CD4-positive, CD25-positive, alpha-beta regulatory T cell (primary cell): ENCODE results near the gene PFN4. TPM values are rescaled to one million over a fixed set of nuclear protein-coding genes. Genes with fewer than 3 reads are reported as not detected.
A peak's percentile ranks its signal among the peaks of the same experiment; 100 is the strongest.

ENCODE experiments used
- ATAC-seq, 2 donors: fragments of 150-1000 bp; cut with Tn5 transposase; one replicate each; pipeline ENCODE4 v1.10.0; 2021; ENCODE audit warnings: low read depth in 2 of 2, moderate number of reproducible peaks in 2 of 2, moderate library complexity in 1 of 2
- DNase-seq, 3 donors: peaks; one replicate each; pipeline versions ENCODE4 v3.0.0 to v3.0.0-alpha.2; 2012 to 2022; ENCODE audit warnings: mixed read lengths in 1 of 3
- H3K27ac ChIP-seq: one replicate; pipeline ENCODE4 v1.7.0; 2013; ENCODE audit warnings: mild to moderate bottlenecking, low read length; ENCODE audit not compliant: insufficient read depth, poor library complexity, severe bottlenecking
- H3K27me3 ChIP-seq: one replicate; pipeline ENCODE4 v1.7.0; 2013; ENCODE audit warnings: low read length; ENCODE audit not compliant: control insufficient read depth, insufficient read depth
- H3K36me3 ChIP-seq: one replicate; pipeline ENCODE4 v1.7.0; 2013; ENCODE audit warnings: mild to moderate bottlenecking, low read length, moderate library complexity; ENCODE audit not compliant: control insufficient read depth, insufficient read depth
- H3K4me1 ChIP-seq: 2 replicates; pipeline ENCODE4 v1.7.0; 2013; ENCODE audit warnings: mild to moderate bottlenecking, low read length; ENCODE audit not compliant: insufficient read depth, control insufficient read depth, poor library complexity, severe bottlenecking
- H3K4me3 ChIP-seq: one replicate; pipeline ENCODE4 v1.7.0; 2013; ENCODE audit warnings: low read depth, mild to moderate bottlenecking, low read length, moderate library complexity
- H3K9me3 ChIP-seq, 2 experiments: 1 replicate in 1 of 2; 2 replicates in 1 of 2; pipeline ENCODE4 v1.7.0; 2013; ENCODE audit warnings: low read length in 2 of 2, mild to moderate bottlenecking in 1 of 2, moderate library complexity in 1 of 2; ENCODE audit not compliant: control insufficient read depth in 2 of 2
- H3K27ac Mint-ChIP-seq, 3 donors: one replicate each; pipeline ENCODE4 v1.8.0; 2020 to 2022; ENCODE audit warnings: mild to moderate bottlenecking in 3 of 3, mixed read lengths in 3 of 3, moderate library complexity in 2 of 3
- H3K27me3 Mint-ChIP-seq: one replicate; pipeline ENCODE4 v1.8.0; 2022; ENCODE audit warnings: mild to moderate bottlenecking, mixed read lengths
- H3K36me3 Mint-ChIP-seq: one replicate; pipeline ENCODE4 v1.8.0; 2020; ENCODE audit warnings: mixed read lengths
- H3K4me1 Mint-ChIP-seq, 4 donors: one replicate each; pipeline ENCODE4 v1.8.0; 2020 to 2022; ENCODE audit warnings: mixed read lengths in 4 of 4, mild to moderate bottlenecking in 1 of 4
- H3K4me3 Mint-ChIP-seq, 4 donors: one replicate each; pipeline ENCODE4 v1.8.0; 2020 to 2022; ENCODE audit warnings: mild to moderate bottlenecking in 4 of 4, mixed read lengths in 4 of 4, moderate library complexity in 3 of 4
- H3K9me3 Mint-ChIP-seq, 7 donors: one replicate each; pipeline ENCODE4 v1.8.0; 2020 to 2022; ENCODE audit warnings: mixed read lengths in 7 of 7, mild to moderate bottlenecking in 3 of 7, moderate library complexity in 2 of 7
- polyA plus RNA-seq, 4 donors: library from polyadenylated mRNA; unstranded; fragments of 300-500 nt; fragmentation: Illumina TruSeq; gene quantifications; one replicate each; pipeline ENCODE4 v1.2.3, GENCODE V29; 2021
- total RNA-seq: library from RNA; stranded (reverse); gene quantifications from one replicate; pipeline ENCODE4 v1.2.3, GENCODE V29; 2022

The PFN4 gene, protein sequence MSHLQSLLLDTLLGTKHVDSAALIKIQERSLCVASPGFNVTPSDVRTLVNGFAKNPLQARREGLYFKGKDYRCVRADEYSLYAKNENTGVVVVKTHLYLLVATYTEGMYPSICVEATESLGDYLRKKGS
- not detected for total RNA-seq
- not detected for polyA plus RNA-seq

DNA sequence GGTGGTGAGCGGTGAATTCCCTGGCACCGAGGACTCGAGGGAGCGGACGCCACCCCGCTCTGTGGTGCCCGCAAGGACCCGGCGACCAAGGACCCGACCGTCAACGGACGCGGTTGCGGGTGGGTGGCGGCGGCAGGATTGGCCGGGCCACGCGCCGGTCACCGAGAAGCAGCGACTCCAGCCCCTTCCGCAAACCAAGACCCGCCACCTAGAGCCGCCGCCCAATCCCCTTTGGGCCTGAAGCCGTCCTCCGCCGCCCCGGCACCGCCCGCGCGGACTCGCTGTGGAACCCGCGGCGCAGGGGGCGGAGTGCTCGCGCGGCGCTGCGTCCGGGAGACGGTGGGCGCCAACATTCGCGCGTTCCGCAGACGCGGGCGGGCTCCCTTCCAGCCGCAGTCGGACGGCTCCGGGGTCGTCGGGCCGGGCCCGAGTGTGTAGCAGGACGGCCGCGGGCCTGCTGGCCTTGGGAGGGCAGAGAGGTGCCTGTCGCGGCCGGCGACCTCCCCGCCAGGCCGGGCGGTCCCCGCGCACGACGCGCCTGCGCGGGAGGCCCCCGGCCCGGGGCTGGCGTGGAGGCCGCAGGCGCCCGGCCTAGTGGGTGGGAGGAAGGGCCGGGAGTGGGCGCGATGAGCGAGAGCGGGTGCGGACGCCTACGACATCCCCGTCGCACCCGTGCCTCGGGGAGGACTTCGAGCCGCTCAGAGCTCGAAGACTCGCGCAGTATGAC is at the start of gene PFN4, which contains the start of gene FAM228B:
PFN4 (minus strand) TSS at position 140 of the 727 bp plus-strand sequence. CDS start 799 bp downstream, outside the sequence.
FAM228B (plus strand) TSS at position 275 of the 727 bp plus-strand sequence. CDS start 893 bp downstream, outside the sequence.
- peaks cover 9 to 24% (median 16%) of the 10 kb centered on the region in 4 donors for H3K4me1 Mint-ChIP-seq
- peak within 1 kb of the TSS; percentile 68 for H3K4me3 ChIP-seq
- ATAC-seq (peak; percentile 83 to 86), DNase-seq (peak; percentile 22 to 79 (median 46))
- H3K4me3 Mint-ChIP-seq: peak within 1 kb of the TSS; percentile 85 to 94 (median 86)
- peak within 1 kb of the TSS; percentile 11 to 55 (median 40) for H3K27ac Mint-ChIP-seq
- H3K27ac ChIP-seq: no peak within 1 kb of the TSS
- H3K27me3 ChIP-seq: no peaks in the 10 kb centered on the region
- H3K27me3 Mint-ChIP-seq: peaks cover 4% of the 10 kb centered on the region
- no peaks in the 10 kb centered on the region for H3K36me3 Mint-ChIP-seq
- peaks cover 6% of the 10 kb centered on the region for H3K4me1 ChIP-seq
- H3K9me3 Mint-ChIP-seq: no peaks in the 10 kb centered on the region
- no peaks in the 10 kb centered on the region for H3K36me3 ChIP-seq
- H3K9me3 ChIP-seq: no peaks in the 10 kb centered on the region

- Mint-ChIP-seq H3K27ac (no peak overlapping the region), H3K27me3 (peaks cover 16% of the 10 kb centered on the region), H3K4me3 (no peak overlapping the region), H3K36me3 (peaks cover 4% of the 10 kb centered on the region), H3K9me3 (peaks cover 0 to 1% (median 0%) of the 10 kb centered on the region in 7 donors), H3K4me1 (peaks cover 0 to 3% (median 0%) of the 10 kb centered on the region in 4 donors)
- DNase-seq: no peak
- ATAC-seq: no peak
- no peaks in the 10 kb centered on the region for H3K36me3 ChIP-seq
- no peak overlapping the region for H3K4me3 ChIP-seq
- no peaks in the 10 kb centered on the region for H3K4me1 ChIP-seq
- H3K27me3 ChIP-seq: no peaks in the 10 kb centered on the region
- no peak overlapping the region for H3K27ac ChIP-seq
- no peaks in the 10 kb centered on the region for H3K9me3 ChIP-seq
Observed at GRCh38 chr2:24169023-24169422, 45.9 kb upstream of the PFN4 start.

- H3K9me3 Mint-ChIP-seq: peaks cover 0 to 3% (median 0%) of the 10 kb centered on the region in 7 donors
- H3K27ac Mint-ChIP-seq: peak overlapping the region in 1 of 3 donors; percentile 23
- Histone ChIP-seq H3K9me3 (peaks cover 0 to 3% of the 10 kb centered on the region in 2 experiments), H3K27ac (no peak overlapping the region), H3K4me1 (no peaks in the 10 kb centered on the region), H3K36me3 (no peaks in the 10 kb centered on the region), H3K27me3 (no peaks in the 10 kb centered on the region), H3K4me3 (no peak overlapping the region)
- H3K36me3 Mint-ChIP-seq: peaks cover 9% of the 10 kb centered on the region
- DNase-seq (peak; percentile 4 to 20 (median 10)), ATAC-seq (peak; percentile 24 to 28)
- H3K27me3 Mint-ChIP-seq: peaks cover 5% of the 10 kb centered on the region
- peaks cover 0 to 3% (median 0%) of the 10 kb centered on the region in 4 donors for H3K4me1 Mint-ChIP-seq
- H3K4me3 Mint-ChIP-seq: no peak overlapping the region
Observed at GRCh38 chr2:24164416-24164973, 41.4 kb upstream of the PFN4 start.

DNA sequence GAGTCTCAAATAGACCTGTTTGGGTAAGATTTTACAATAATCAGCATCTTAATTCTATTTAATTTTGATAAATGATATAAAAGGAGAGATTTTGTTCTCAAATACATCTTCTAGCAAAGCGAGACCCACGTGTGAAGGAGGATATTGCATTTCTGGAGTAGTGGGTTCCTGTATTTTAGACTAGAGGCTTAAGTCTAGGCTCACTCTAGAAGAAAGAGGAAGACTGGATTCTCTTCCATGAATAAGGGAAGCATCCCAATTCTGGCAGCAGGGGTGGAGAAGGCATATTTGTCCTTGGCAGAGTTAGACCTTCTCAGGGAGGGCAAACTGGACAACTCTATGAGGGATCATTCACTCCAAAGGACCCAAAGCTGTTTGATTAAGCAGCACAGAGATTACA is 40.5 kb upstream of the PFN4 start:
- H3K4me1 ChIP-seq: no peaks in the 10 kb centered on the region
- Mint-ChIP-seq H3K4me3 (no peak overlapping the region), H3K4me1 (peaks cover 0 to 3% (median 0%) of the 10 kb centered on the region in 4 donors), H3K27me3 (peaks cover 5% of the 10 kb centered on the region), H3K9me3 (peaks cover 0 to 3% (median 0%) of the 10 kb centered on the region in 7 donors), H3K27ac (no peak overlapping the region), H3K36me3 (peaks cover 11% of the 10 kb centered on the region)
- H3K36me3 ChIP-seq: no peaks in the 10 kb centered on the region
- H3K9me3 ChIP-seq: peaks cover 0 to 3% of the 10 kb centered on the region in 2 experiments
- no peak overlapping the region for H3K4me3 ChIP-seq
- H3K27ac ChIP-seq: no peak overlapping the region
- no peaks in the 10 kb centered on the region for H3K27me3 ChIP-seq
- DNase-seq: no peak
- no peak for ATAC-seq

- Mint-ChIP-seq H3K4me1 (peaks cover 0 to 3% (median 0%) of the 10 kb centered on the region in 4 donors), H3K4me3 (no peak overlapping the region), H3K27ac (no peak overlapping the region), H3K36me3 (peaks cover 14% of the 10 kb centered on the region), H3K9me3 (peaks cover 0 to 3% (median 0%) of the 10 kb centered on the region in 7 donors), H3K27me3 (peaks cover 5% of the 10 kb centered on the region)
- no peaks in the 10 kb centered on the region for H3K36me3 ChIP-seq
- no peaks in the 10 kb centered on the region for H3K4me1 ChIP-seq
- H3K27ac ChIP-seq: no peak overlapping the region
- H3K9me3 ChIP-seq: peaks cover 0 to 3% of the 10 kb centered on the region in 2 experiments
- ATAC-seq (no peak), DNase-seq (no peak)
- no peaks in the 10 kb centered on the region for H3K27me3 ChIP-seq
- H3K4me3 ChIP-seq: no peak overlapping the region
Observed at GRCh38 chr2:24163186-24163585, 40.1 kb upstream of the PFN4 start.

DNA sequence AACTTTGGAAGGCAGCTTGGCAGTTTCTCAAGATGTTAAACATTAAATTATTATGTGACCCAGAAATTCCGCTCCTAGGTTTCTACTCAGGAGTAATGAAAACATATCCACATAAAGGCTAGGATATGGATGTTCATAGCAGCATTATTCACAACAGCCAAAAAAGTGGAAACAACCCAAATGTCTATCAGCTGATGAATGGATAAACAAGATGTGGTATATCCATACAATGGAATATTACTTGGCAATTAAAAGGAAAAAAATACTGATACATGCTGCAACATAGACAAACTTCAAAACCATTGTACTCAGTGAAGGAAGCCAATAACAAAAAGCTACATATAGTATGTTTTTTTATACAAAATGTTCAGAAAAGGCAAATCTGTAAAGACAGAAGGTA is 39.4 kb upstream of the PFN4 start:
- DNase-seq: no peak
- Mint-ChIP-seq H3K36me3 (peaks cover 15% of the 10 kb centered on the region), H3K4me3 (no peak overlapping the region), H3K27me3 (peaks cover 5% of the 10 kb centered on the region), H3K27ac (peak overlapping the region in 1 of 3 donors; percentile 32), H3K9me3 (peaks cover 0 to 3% (median 0%) of the 10 kb centered on the region in 7 donors), H3K4me1 (peaks cover 0 to 3% (median 0%) of the 10 kb centered on the region in 4 donors)
- Histone ChIP-seq H3K27me3 (no peaks in the 10 kb centered on the region), H3K27ac (no peak overlapping the region), H3K9me3 (peaks cover 0 to 3% of the 10 kb centered on the region in 2 experiments), H3K4me1 (no peaks in the 10 kb centered on the region), H3K36me3 (no peaks in the 10 kb centered on the region), H3K4me3 (no peak overlapping the region)
- no peak for ATAC-seq

DNA sequence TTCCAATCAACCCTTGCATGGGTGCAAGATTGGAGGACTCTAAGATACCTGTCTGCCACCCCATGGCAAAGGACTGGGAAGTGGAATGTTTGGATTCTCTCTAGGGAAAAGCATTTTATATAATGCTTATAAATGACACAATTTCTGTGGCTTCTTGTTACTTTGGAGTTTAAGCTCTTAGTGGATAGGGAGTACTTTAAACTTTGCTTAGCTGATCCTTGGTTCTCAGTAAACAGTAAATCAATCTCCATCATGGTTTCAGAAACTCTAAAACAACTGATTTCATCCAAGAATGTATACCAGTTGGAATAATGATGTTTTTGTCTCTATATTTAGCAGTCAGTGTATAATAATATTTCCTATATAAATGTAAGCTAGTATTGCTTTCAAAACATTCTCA is 37.6 kb upstream of the PFN4 start:
- H3K27me3 Mint-ChIP-seq: peaks cover 5% of the 10 kb centered on the region
- Histone ChIP-seq H3K27ac (no peak overlapping the region), H3K9me3 (peaks cover 0 to 3% of the 10 kb centered on the region in 2 experiments), H3K4me1 (no peaks in the 10 kb centered on the region), H3K27me3 (no peaks in the 10 kb centered on the region), H3K36me3 (no peaks in the 10 kb centered on the region), H3K4me3 (no peak overlapping the region)
- H3K9me3 Mint-ChIP-seq: peaks cover 0 to 3% (median 0%) of the 10 kb centered on the region in 7 donors
- H3K27ac Mint-ChIP-seq: no peak overlapping the region
- H3K4me3 Mint-ChIP-seq: no peak overlapping the region
- H3K36me3 Mint-ChIP-seq: peaks cover 20% of the 10 kb centered on the region
- DNase-seq: no peak
- H3K4me1 Mint-ChIP-seq: no peaks in the 10 kb centered on the region
- ATAC-seq: no peak
